ENCODE data around the gene HSPA12B.

HSPA12B gene

DNA sequence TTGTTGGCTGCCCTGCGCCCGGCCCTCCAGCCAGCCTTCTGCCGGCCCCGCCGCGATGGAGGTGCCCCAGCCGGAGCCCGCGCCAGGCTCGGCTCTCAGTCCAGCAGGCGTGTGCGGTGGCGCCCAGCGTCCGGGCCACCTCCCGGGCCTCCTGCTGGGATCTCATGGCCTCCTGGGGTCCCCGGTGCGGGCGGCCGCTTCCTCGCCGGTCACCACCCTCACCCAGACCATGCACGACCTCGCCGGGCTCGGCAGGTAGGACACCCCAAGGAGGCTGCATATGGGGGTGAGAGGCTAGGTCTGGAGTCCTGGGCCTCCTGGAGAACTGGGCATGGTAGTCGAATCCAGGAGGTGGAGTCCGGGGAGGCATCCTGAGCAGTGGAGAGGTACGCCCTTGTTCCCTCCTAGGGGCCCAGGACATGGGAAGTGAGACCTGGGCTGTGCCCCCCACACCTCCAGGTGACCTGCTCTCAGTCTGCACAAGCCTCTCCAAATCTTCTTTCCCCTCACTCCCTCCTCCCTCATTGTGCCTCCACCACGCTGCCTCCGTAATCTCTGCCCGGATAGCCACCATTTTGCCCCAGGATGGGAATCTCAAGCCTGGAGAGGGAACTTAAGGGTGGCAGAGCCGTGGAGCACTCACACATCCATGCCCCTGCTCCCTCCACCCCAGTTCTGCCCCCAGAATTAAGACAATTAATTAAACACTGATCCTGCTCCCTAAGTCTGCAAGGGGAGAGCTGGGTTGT, 64.2 kb downstream of the HSPA12B start:
- Mint-ChIP-seq H3K27ac (peak overlapping the region; percentile 53), H3K9me3 (no peaks in the 10 kb centered on the region), H3K27me3 (no peaks in the 10 kb centered on the region), H3K36me3 (peaks cover 2% of the 10 kb centered on the region), H3K4me1 (peaks cover 40% of the 10 kb centered on the region), H3K4me3 (peak overlapping the region; percentile 91)
- DNase-seq (ENCODE audit: low spot score in 2 of 2) (no peak), ATAC-seq (ENCODE audit: low read depth) (no peak)

DNA sequence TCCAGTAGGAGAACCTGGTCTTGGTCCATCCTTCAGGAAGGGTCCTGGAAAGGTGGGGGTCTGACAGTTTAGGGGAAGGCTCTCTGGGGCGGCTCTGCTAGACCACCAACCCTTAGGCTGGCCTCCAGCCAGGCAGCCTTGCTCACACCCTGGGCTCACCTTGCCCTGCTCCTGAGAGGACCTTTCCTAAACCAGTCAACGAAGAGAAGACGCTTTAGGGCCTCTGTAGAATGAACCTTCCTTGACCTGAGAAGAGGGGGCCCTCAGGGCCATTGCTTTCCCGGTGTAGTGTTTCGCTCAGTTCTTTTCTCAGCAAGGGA, 64.7 kb downstream of the HSPA12B start:
- peaks cover 40% of the 10 kb centered on the region for H3K4me1 Mint-ChIP-seq
- DNase-seq (ENCODE audit: low spot score in 2 of 2) (no peak), ATAC-seq (ENCODE audit: low read depth) (no peak)
- H3K4me3 Mint-ChIP-seq: peak overlapping the region; percentile 91
- peaks cover 2% of the 10 kb centered on the region for H3K36me3 Mint-ChIP-seq
- H3K27ac Mint-ChIP-seq: peak overlapping the region; percentile 53
- no peaks in the 10 kb centered on the region for H3K9me3 Mint-ChIP-seq
- H3K27me3 Mint-ChIP-seq: no peaks in the 10 kb centered on the region

DNA sequence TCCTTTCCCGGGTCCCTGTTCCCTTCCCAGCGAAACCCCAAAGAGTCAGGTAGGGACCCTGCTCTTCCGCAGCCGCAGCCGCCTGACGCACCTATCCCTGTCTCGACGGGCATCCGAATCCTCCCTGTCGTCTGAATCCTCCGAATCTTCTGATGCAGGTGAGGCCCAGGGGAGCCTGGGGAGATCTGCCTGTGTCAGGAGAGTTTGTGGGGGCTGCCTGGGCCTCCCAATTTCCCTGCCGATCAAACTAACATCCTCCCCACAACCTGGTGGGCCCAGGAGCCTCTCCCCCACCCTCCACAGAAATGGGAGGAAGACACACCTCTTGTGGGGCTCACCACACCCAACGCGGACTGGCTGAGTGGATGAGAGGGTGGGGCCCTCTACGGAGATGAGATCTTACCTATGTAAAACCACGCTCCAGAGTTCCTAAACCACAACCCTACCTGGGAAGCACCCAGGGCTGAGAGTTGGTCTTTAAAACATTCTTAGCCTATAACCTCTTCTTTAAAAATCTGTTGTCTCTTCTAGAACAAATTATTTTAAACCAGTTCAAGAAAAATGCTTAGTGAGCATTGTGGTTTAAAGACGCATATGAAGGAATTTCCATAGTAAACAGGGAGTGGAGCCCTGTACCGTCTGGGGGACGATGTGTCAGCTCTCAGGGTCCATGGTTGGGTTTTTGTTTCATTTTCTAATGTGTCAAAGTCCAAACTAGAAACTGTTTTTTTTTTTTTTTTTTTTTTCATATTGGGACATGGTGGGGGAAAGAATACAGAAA, 65.3 kb downstream of the HSPA12B start:
- Mint-ChIP-seq H3K4me3 (peak overlapping the region; percentile 91), H3K27ac (peak overlapping the region; percentile 91), H3K4me1 (peaks cover 44% of the 10 kb centered on the region), H3K27me3 (no peaks in the 10 kb centered on the region), H3K9me3 (no peaks in the 10 kb centered on the region), H3K36me3 (peaks cover 7% of the 10 kb centered on the region)
- DNase-seq (ENCODE audit: low spot score in 2 of 2): no peak
- no peak for ATAC-seq (ENCODE audit: low read depth)

DNA sequence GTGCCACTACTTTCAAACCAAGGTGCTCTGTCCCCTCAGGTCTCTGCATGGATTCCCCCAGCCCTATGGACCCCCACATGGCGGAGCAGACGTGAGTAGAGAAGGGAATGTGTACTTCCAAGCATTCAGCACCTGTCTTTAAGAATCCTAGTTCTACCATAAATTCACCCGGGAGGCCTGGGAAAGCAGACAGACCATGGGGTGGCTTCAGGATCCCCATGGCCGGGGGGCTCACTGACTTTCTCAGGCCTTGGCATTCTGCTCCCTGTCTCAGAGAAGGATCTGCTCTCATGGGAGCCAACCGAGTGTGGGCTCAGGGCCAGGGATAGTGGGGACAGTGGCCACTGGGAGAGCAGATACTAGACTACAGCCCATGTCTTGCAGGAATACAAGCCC, 65.9 kb downstream of the HSPA12B start:
- Mint-ChIP-seq H3K9me3 (no peaks in the 10 kb centered on the region), H3K4me1 (peaks cover 46% of the 10 kb centered on the region), H3K4me3 (peak overlapping the region; percentile 91), H3K27ac (peak overlapping the region; percentile 91), H3K36me3 (peaks cover 10% of the 10 kb centered on the region), H3K27me3 (no peaks in the 10 kb centered on the region)
- ATAC-seq (ENCODE audit: low read depth) (no peak), DNase-seq (ENCODE audit: low spot score in 2 of 2) (no peak)

DNA sequence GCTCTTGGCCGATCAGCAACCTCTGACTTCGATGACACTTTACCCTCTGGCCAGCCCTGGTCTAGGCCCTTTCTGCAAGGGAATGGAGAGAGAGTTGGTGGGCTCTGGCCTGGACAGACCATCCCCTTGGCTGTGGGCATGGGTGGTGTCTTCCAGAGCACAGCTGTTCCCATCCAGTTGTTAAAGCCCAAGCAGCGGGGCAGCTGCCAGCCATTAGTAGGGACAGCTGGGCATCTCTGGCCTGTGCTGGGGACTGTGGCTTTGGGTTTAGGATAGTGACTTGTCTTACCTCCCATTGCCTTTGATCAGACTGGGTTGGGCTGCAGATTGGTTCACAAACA, 66.4 kb downstream of the HSPA12B start:
- peaks cover 15% of the 10 kb centered on the region for H3K36me3 Mint-ChIP-seq
- H3K4me1 Mint-ChIP-seq: peaks cover 47% of the 10 kb centered on the region
- peak overlapping the region; percentile 74 for H3K4me3 Mint-ChIP-seq
- H3K27ac Mint-ChIP-seq: peak overlapping the region; percentile 91
- DNase-seq (ENCODE audit: low spot score in 2 of 2) (no peak), ATAC-seq (ENCODE audit: low read depth) (no peak)
- H3K9me3 Mint-ChIP-seq: no peaks in the 10 kb centered on the region
- no peaks in the 10 kb centered on the region for H3K27me3 Mint-ChIP-seq

DNA sequence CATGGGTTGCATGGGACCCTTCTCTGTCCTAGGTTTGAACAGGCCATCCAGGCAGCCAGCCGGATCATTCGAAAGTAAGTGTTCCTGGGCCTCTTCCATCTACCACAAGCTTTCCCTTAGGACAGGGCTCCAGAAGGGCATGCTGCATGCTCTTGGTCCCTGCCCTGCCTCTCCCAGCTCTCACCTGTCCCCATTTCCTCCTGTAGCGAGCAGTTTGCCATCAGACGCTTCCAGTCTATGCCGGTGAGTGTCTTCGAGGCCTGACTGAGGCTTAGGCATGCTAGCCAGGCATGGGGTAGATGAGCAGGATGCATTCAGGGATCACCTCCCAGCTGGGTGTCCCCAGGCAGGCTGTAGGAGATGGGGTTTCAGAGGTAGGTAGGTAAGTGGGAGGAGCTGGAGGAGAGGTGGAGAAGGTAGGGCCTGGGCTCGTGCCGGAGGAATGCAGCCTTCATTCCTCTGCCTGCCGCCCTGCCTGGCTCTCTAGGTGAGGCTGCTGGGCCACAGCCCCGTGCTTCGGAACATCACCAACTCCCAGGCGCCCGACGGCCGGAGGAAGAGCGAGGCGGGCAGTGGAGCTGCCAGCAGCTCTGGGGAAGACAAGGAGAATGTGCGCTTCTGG, 67.9 kb downstream of the HSPA12B start:
- Mint-ChIP-seq H3K27ac (peak overlapping the region; percentile 91), H3K36me3 (peaks cover 24% of the 10 kb centered on the region), H3K4me3 (peak overlapping the region; percentile 74)

DNA sequence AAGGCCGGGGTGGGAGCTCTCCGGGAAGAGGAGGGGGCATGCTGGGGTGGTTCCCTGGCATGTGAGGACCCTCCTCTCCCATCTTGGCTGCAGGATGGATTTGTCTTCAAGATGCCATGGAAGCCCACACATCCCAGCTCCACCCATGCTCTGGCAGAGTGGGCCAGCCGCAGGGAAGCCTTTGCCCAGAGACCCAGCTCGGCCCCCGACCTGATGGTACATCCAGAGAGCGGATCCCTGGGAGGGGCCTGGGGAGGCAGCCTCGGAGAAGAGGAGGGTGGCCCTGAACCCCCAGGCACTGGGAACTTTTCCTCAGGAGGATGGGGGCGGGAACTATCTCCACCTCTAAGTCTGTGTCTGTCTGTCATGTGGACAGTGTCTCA, 68.4 kb downstream of the HSPA12B start:
- H3K4me1 Mint-ChIP-seq: peaks cover 53% of the 10 kb centered on the region
- H3K36me3 Mint-ChIP-seq: peaks cover 28% of the 10 kb centered on the region
- no peaks in the 10 kb centered on the region for H3K9me3 Mint-ChIP-seq
- DNase-seq (ENCODE audit: low spot score in 2 of 2): no peak
- peak overlapping the region; percentile 91 for H3K27ac Mint-ChIP-seq
- no peaks in the 10 kb centered on the region for H3K27me3 Mint-ChIP-seq
- ATAC-seq (ENCODE audit: low read depth): no peak
- no peak overlapping the region for H3K4me3 Mint-ChIP-seq

More for the DNA sequence above, 67.9 kb downstream of the HSPA12B start:
- H3K27me3 Mint-ChIP-seq: no peaks in the 10 kb centered on the region
- H3K9me3 Mint-ChIP-seq: no peaks in the 10 kb centered on the region
- peaks cover 53% of the 10 kb centered on the region for H3K4me1 Mint-ChIP-seq
- no peak for ATAC-seq (ENCODE audit: low read depth)
- DNase-seq (ENCODE audit: low spot score in 2 of 2): no peak

DNA sequence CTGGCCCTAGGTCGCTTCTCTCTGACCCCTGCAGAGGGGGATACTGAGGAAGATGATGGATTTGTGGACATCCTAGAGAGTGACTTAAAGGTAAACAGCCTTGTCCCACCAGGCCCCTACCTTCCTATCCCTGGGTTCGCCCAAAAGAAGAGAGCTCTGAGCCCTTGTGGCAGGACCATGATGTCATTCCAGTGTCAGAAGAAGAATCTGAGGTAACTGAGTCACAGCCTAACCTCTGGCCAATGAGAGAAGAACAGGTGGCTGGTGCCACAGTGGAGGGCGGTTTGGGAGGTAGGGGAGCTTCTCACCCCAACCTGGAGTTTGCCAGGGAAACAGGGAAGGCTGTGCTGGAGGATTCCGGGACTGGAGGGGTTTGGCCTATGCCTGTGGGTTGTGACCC, 68.8 kb downstream of the HSPA12B start:
- H3K4me1 Mint-ChIP-seq: peaks cover 53% of the 10 kb centered on the region
- no peaks in the 10 kb centered on the region for H3K9me3 Mint-ChIP-seq
- ATAC-seq (ENCODE audit: low read depth) (no peak), DNase-seq (ENCODE audit: low spot score in 2 of 2) (no peak)
- H3K27me3 Mint-ChIP-seq: no peaks in the 10 kb centered on the region
- peak overlapping the region; percentile 91 for H3K27ac Mint-ChIP-seq
- H3K36me3 Mint-ChIP-seq: peaks cover 30% of the 10 kb centered on the region
- H3K4me3 Mint-ChIP-seq: no peak overlapping the region

DNA sequence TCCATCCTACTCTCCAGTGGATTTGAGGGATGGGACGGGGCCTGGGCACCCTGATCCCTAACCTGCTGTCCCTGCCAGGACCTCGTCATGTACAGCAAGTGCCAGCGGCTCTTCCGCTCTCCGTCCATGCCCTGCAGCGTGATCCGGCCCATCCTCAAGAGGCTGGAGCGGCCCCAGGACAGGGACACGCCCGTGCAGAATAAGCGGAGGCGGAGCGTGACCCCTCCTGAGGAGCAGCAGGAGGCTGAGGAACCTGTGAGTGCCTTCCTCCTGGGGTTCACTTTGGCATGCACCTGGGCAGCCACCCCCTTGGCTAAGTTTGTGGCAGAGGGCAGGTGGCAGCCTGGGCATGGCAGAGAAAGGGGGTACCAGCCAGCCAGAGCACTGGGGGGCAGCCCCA, 69.4 kb downstream of the HSPA12B start:
- Mint-ChIP-seq H3K27me3 (no peaks in the 10 kb centered on the region), H3K9me3 (no peaks in the 10 kb centered on the region), H3K27ac (no peak overlapping the region), H3K4me3 (no peak overlapping the region), H3K4me1 (peaks cover 49% of the 10 kb centered on the region), H3K36me3 (peaks cover 30% of the 10 kb centered on the region)
- no peak for ATAC-seq (ENCODE audit: low read depth)
- DNase-seq (ENCODE audit: low spot score in 2 of 2): no peak

All from memory B cell (primary cell).